ENCODE measurements around the gene GRAMD1C.
"Not testable (repeated sequence)": the region's sequence is repeated elsewhere in the genome, so short reads cannot be mapped to it uniquely, and the experiment has no call there.

GRAMD1C gene

DNA sequence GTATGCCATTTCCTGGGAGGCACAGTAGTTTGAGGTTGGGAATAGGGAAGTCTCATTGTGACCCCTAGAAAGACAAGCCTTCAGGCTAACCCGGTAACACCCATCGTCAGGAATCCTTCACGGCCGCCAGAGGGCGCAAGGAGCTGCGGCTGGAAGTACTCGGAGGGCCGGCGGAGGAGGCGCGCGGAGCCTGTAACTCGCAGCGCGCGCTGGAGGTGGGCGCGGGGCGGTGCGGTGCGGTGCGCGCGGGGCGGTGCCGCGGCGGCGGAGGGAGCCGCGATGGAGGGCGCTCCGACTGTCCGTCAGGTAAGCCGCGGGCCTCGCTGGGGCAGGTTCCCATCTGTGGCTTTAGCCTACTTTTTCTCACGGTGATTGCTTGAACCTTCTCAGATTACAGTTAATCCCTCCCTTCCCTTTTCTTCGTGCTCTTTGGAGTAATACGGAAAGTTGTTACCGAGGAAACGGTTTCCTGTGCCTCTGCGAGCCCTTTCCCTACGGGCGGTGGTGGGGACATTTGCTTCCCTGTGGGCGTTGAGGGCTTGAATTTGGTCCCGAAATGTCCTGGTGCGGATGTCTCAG is at the start of gene GRAMD1C:
TSS of gene GRAMD1C (plus strand) at position 158 of the 579 bp plus-strand sequence. CDS start at position 280, 122 bp downstream.
- DNase-seq (ENCODE audit: low read depth in 2 of 2) = peak; percentile 71

DNA sequence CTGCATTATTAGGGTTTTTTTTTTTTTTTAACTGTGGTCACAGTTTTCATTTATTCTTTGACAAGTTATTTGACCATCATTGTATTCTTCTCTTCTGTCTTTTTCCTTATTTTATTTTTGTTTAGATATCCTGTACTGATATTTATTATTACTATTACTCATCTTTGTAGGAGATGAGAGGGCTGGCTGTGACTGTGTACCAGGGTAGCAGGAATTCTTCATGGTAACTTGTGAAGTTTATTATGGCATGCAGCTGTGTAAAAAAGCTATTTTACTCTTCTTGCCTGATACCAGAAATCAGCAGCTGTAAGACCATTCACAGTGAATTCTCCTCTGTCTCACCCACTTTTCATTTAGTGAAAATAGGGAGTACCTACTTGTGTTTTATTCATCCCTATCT is 47.2 kb upstream of the GRAMD1C start:
- DNase-seq (ENCODE audit: low read depth in 2 of 2) = no peak

DNA sequence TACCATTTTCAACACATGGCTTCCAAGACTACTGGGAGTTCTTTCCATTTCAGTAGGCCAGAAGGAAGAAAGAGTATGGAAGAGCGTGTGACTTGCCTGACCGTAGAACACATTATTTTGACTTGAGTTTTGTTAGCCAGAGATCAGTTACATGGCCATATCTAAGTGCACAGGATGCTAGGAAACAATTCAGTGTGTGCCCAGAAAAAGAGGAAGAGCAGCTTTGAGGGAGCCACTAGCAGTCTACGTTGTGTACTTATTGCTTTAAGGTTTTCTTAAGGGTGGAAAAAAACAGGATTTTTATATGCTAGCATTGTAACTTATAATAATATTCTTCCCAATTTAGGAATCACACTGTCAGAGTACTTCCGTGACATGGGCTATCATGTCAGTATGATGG is 44.1 kb upstream of the GRAMD1C start:
- DNase-seq (ENCODE audit: low read depth in 2 of 2) = no peak

GRCh38 chr3:113795693-113796092 is 42.9 kb upstream of the GRAMD1C start:
- no peak for DNase-seq (ENCODE audit: low read depth in 2 of 2)

- no peak for DNase-seq (ENCODE audit: low read depth in 2 of 2)
Observed at GRCh38 chr3:113802795-113803455, 35.7 kb upstream of the GRAMD1C start.

- no peak for DNase-seq (ENCODE audit: low read depth in 2 of 2)
Observed at GRCh38 chr3:113804661-113805060, 33.9 kb upstream of the GRAMD1C start.

DNA sequence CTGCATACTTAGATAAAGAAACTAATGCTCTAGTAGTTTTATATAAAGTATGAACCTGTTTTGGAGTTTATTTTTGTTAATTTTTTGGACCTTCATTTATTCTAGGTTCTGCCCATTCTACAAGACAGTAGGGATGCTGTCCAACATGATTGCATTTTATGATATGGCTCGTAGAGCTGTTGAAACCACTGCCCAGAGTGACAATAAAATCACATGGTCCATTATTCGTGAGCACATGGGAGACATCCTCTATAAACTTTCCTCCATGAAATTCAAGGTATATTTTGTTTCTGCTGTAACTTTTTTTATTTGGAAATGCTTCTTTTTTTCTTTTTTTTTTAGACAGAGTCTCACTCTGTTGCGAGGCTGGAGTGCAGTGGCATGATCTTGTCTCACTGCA is 33.3 kb upstream of the GRAMD1C start:
- DNase-seq (ENCODE audit: low read depth in 2 of 2) = no peak

- no peak for DNase-seq (ENCODE audit: low read depth in 2 of 2)
Observed at GRCh38 chr3:113812854-113813253, 25.7 kb upstream of the GRAMD1C start.

GRCh38 chr3:113819866-113820265 is 18.7 kb upstream of the GRAMD1C start:
- no peak for DNase-seq (ENCODE audit: low read depth in 2 of 2)

DNA sequence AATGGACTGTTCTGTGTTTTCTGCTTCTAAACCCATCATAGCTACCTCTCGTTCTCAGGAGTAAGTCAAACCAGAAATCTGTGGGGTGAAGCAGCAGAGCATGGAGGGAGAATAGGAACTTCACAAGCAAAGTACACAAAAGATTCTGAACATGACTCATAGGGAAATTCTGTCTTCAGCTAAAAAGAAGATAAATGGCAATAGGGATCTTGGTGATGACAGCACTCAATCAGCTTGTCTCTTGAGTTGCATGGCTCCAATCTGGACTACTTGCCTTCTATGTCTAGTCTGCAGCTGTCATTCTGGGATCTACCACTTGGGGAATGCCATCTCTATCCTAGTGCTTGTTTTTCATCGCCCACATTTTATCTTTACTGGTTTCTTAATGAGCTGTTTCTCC is 13.5 kb upstream of the GRAMD1C start:
- no peak for DNase-seq (ENCODE audit: low read depth in 2 of 2)

DNA sequence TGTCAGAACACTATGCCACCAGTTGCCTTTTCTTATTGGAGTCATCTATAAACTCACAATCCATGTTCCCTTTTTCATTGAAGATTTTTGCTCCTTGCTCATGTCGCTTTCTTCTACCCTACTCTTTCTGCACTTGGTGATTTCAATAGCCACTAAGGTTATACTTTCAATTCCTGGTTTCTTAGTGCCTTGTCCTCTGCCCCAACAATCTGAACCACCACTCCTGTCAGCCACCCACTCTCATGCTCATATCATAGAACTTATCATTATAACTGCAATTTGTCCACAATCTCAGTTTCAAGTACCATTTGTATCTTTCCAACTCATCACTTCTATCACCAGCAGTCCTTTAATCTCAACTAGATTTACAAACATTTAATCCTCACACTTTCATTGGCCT is 10.0 kb upstream of the GRAMD1C start:
- no peak for DNase-seq (ENCODE audit: low read depth in 2 of 2)

DNA sequence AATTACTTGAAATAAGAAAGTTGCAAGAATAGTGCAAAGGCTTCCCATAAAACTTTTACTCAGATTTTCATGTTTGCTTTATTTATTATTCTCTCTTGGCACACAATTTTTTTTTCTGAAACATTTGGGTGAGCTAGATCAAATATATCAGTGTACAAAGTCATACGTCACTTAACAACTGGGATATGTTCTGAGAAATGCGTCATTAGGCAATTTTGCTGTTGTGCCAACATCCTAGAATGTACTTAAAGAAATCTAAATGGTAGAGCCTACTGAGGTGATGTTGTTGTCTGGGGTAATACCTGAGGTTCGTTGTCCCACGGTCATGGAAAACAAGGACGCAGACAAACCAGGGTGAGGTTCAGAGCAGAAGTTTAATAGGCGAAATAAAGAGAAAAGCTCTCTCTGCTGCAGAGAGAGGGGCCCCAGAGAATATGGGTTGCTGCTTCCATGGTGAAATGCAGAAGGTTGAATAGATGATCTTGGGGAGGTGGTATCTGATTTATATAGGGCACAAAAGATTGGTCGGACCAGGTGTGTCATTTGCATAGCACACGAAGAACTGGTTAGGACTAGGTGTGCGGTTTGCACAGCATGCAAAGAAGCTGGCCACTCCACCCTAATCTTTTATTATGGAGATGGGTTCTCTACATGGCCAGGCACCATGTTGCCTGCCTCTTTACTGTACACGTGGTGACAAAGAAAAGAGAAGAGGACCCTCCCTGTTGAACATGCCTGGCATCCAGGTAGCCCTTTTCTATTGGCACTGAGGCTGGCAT is 8.8 kb upstream of the GRAMD1C start:
- DNase-seq (ENCODE audit: low read depth in 2 of 2) = no peak

DNA sequence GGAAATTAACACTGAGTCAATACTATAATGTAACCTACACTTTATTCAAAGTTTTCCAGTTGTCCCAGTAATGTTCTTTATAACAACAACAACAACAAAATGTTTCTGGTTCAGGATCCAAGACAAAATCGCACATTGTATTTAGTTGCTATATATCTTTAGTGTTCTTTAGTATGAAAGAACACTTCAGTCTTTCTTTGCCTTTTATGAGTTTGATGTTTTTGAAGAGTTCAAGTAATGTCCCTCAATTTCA is 7.6 kb upstream of the GRAMD1C start:
- DNase-seq (ENCODE audit: low read depth in 2 of 2) = no peak

DNA sequence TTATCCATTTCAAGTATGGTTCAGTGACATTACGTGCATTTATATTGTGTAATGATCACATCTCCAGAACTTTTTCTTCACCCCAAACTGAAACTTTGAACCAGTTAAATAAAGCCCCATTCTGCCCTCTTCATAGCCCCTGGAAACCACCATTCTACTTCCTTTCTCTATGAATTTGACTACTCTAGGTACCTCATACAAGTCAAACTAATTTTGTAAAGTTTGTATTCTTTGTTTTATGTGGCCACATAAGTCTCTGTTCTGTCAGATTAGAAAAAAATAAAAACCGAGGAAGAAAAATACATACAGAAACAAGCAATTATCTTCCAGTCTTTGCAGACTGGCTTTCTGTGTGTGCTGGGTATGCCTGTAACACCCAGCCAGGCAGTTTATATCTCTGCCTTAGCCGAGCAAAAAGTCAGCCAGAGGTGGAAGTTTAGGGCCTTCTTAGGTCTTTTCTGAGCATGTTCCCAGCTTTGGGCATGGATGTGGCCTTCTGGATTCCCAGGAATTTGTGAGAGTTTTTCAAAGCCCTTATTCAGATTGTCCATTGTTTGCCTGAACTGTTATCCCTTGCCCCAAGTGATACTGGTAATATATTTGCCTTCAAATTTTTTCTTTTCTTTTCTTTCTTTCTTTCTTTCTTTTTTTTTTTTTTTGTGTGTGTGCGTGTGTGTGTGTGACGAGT is 6.0 kb upstream of the GRAMD1C start:
- no peak for DNase-seq (ENCODE audit: low read depth in 2 of 2)

GRCh38 chr3:113834983-113835382 is 3.6 kb upstream of the GRAMD1C start:
- DNase-seq (ENCODE audit: low read depth in 2 of 2) = no peak

DNA sequence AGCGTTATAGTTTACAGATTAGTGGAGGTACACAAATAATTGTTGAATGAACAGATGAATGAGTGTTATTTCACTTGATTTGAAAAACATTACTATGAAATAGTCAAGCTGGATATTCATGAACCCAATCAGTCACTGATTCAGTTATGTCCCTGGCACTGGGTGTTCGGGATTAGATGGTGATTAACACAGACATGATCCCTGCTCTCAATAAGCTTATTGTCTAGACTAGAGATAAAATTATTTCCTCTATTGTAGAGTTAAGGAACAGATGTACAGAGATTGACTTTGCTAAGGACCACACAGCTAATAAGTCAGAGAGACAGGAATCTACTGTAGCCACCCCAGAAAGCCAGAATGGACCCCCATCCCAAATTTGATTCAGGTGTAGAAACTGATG is 963 bp downstream of the GRAMD1C start:
- DNase-seq (ENCODE audit: low read depth in 2 of 2) = no peak

DNA sequence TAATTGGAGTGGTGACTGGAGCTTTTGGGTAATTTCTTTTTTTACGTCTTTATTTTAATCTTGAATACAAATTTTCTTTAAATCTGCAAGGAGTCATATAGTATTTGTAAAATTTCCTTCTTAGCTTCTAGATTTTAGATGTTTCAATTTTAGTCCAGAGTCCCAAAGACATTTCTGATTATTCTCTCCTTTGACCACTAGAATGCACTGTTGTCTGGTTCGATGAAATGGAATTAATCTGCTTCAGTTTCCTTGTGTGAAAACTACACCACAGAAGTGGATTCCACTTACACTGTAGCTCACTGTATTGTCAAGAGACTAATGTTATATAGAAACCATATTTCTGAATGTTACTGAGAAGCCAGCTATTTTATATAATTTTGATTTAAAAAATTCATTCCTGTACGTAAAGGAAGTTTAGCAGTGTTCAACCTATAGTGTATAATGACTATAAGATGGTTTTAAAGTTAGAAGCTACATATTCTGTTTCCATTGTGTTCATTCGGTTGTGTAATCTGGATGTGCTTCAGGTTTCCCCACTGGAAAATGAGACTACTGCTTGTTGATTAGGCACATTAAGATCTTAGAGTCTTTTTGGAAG is 6.1 kb downstream of the GRAMD1C start:
- DNase-seq (ENCODE audit: low read depth in 2 of 2) = no peak

GRCh38 chr3:113847247-113847646 is 8.7 kb downstream of the GRAMD1C start:
- no peak for DNase-seq (ENCODE audit: low read depth in 2 of 2)

- DNase-seq (ENCODE audit: low read depth in 2 of 2) = no peak
Observed at GRCh38 chr3:113847664-113848461, 9.3 kb downstream of the GRAMD1C start.

- DNase-seq (ENCODE audit: low read depth in 2 of 2) = not testable (repeated sequence)
Observed at GRCh38 chr3:113849071-113849470, 10.5 kb downstream of the GRAMD1C start.

DNA sequence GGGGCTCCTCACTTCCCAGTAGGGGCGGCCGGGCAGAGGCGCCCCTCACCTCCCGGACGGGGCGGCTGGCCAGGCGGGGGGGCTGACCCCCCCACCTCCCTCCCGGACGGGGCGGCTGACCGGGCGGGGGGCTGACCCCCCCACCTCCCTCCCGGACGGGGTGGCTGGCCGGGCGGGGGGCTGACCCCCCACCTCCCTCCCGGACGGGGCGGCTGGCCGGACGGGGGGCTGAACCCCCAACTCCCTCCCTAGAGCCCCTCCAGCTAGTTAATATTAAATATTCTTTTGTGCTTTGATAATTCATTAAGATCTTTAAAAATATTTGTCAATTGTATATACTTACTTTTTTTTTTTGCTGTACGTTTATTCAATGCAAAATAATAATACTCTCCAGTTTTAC is 11.3 kb downstream of the GRAMD1C start:
- not testable (repeated sequence) for DNase-seq (ENCODE audit: low read depth in 2 of 2)

Data from stimulated activated CD8-positive, alpha-beta memory T cell treated with anti-CD3 and anti-CD28 coated beads, Interleukin-7, amount 100 ng/mL, for 1 hour (primary cell).